Esophagus squamous epithelium (tissue), 5 donors: Measurements from ENCODE around the gene EPB41L1. TPM values are rescaled to one million over a fixed set of nuclear protein-coding genes. Genes with fewer than 3 reads are reported as not detected.
A peak's percentile ranks its signal among the peaks of the same experiment; 100 is the strongest.

Source experiments
- DNase-seq: peaks from one replicate; lab custom pipeline; 2025; lab: John Stamatoyannopoulos, UW
- H3K27ac ChIP-seq, 4 donors: fragments of 200-600 bp; sonication (generic); one replicate each; pipeline ENCODE4 v1.5.1; 2016 to 2019; ENCODE audit warnings: mild to moderate bottlenecking in 1 of 4
- H3K27me3 ChIP-seq, 4 donors: fragments of 200-600 bp; sonication (generic); 1 replicate in 3 of 4; 2 replicates in 1 of 4; pipeline versions ENCODE4 v1.5.1 to v1.6.0; 2017 to 2021; ENCODE audit warnings: antibody characterized with exemption in 1 of 4
- H3K36me3 ChIP-seq, 3 donors: fragments of 200-600 bp; sonication (generic); one replicate each; pipeline ENCODE4 v1.5.1; 2016 to 2019
- H3K4me1 ChIP-seq, 3 donors: fragments of 200-600 bp; sonication (generic); one replicate each; pipeline ENCODE4 v1.5.1; 2017 to 2019
- H3K4me3 ChIP-seq, 4 donors: fragments of 200-600 bp; sonication (generic); 1 replicate in 3 of 4; 2 replicates in 1 of 4; pipeline ENCODE4 v1.5.1; 2016 to 2019; ENCODE audit warnings: mild to moderate bottlenecking in 2 of 4, moderate library complexity in 1 of 4
- H3K9me3 ChIP-seq, 3 donors: fragments of 200-600 bp; sonication (generic); one replicate each; pipeline ENCODE4 v1.5.1; 2016 to 2019
- POLR2A ChIP-seq, 4 donors: fragments of 450-650 bp; IDR thresholded peaks; one replicate each; pipeline ENCODE4 v1.6.1; 2017; ENCODE audit warnings: antibody characterized with exemption in 4 of 4, mild to moderate bottlenecking in 4 of 4, moderate library complexity in 3 of 4
- WGBS, 2 donors: methylation state at CpG; one replicate each; pipeline ENCODE4 v1.1.5; 2018; 5-methylcytosine and 5-hydroxymethylcytosine counted together
- intact Hi-C: fragments of 100-400 bp; cut with DNase I; formaldehyde crosslinking; loops from one replicate; pipeline ENCODE4 v1.15.0; 2022
- total RNA-seq, 4 donors: library from RNA; depleted of rRNA; stranded (reverse); fragments of >200 nt; gene quantifications; one replicate each; pipeline ENCODE4 v1.1.0, GENCODE V29; 2016
- TF ChIP-seq, protein P1 (sequence below), 6 experiments: fragments of 450-650 bp in 4 of 6; fragments of 200-600 bp in 2 of 6; sonication (generic) in 2 of 6; IDR thresholded peaks; one replicate each; pipeline ENCODE4 v1.5.1; 2016 to 2019; ENCODE audit warnings: antibody characterized with exemption in 6 of 6, mild to moderate bottlenecking in 4 of 6, moderate library complexity in 4 of 6
- donor health status: DM: yes; HTN: yes; CAD: no.

Gene EPB41L1
- total RNA-seq, 4 donors from 2014 or later, result 39.1 to 112 (median 85.7) TPM

DNA sequence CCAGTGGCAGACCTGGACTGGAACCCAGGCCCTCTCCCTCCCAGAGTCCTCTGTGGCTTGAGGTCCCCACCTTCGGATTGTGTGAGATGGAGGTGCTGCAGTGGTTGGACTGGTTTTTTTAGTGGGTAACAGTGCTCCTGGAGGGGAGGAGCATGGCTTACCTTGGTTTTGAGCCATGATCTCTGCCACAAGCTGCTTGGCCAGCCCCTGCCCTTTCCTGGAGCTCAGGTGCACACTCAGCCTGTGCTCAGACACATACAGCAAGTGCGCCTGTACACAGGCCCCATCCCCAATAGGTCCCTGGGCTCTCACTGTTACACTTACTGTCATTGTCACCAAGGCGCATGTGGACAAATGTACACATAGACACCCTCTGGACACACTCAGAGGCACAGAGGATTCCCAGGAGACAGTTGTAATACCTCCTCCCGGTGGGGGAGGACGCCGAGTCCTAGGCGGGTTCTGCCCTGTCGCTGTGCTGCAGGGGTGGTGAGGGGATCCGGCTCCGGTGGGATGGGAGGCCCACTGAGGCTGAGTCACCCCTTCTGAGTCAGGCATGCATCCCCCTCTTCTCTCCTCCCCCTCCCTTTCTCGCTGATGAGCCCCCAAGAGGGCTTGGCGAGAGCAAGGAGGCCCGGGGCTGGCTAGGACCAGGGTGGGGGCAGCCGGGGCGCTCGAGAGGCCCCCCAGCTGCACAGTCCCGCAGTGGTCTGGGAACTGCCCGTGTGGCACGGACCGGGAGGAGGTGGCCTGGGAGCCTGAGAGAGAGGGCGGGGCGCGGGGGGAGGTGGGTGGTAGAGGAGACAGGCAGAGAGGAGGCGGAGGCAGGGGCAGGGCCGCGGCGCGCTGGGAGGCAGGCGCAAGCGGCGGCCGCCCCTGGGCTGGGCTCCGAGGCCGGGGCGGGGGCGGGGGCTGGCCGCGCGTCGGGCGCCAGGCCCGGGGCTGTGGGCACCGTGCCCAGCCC, 522 bp upstream of the EPB41L1 start:
- no peak for TF ChIP-seq POLR2A (IDR thresholded peaks at IDR 0.05)
- TF ChIP-seq, protein P1, sequence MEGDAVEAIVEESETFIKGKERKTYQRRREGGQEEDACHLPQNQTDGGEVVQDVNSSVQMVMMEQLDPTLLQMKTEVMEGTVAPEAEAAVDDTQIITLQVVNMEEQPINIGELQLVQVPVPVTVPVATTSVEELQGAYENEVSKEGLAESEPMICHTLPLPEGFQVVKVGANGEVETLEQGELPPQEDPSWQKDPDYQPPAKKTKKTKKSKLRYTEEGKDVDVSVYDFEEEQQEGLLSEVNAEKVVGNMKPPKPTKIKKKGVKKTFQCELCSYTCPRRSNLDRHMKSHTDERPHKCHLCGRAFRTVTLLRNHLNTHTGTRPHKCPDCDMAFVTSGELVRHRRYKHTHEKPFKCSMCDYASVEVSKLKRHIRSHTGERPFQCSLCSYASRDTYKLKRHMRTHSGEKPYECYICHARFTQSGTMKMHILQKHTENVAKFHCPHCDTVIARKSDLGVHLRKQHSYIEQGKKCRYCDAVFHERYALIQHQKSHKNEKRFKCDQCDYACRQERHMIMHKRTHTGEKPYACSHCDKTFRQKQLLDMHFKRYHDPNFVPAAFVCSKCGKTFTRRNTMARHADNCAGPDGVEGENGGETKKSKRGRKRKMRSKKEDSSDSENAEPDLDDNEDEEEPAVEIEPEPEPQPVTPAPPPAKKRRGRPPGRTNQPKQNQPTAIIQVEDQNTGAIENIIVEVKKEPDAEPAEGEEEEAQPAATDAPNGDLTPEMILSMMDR (IDR thresholded peaks at IDR 0.05), result no peak
- WGBS, 2 donors, result 8 to 41% methylated on average over 3 to 14 of the region's 43 CpGs
- DNase-seq, result no peak

DNA sequence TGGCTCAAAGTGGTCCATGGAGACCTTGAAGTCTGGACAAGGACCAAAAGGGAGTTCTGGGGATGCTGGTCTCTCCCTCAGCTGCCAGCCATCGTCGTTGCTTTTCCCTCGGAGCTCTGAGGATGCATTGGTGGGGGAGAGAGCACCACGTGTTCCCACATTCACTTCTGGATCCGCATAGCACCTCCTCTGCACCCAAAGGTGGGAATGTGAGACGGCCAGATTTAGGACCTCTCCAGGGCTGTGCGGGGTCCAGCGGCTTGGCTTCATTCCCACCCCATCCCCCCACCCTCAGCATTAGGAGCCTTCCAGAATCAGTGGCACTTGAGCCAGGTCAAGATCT, 1.1 kb downstream of the EPB41L1 start:
- WGBS, 2 donors, result 58% methylated on average over 2 of the region's 8 CpGs; no CpG with 5 or more reads in 1 of the 2 donors
- intact Hi-C loops, result no loop called here
- TF ChIP-seq, protein P1 (IDR thresholded peaks at IDR 0.05), result no peak
- no peak for TF ChIP-seq POLR2A (IDR thresholded peaks at IDR 0.05)
- peaks cover 28 to 56% (median 34%) of the 10 kb centered on the region in 3 donors for H3K4me1 ChIP-seq
- peak overlapping the region in 1 of 4 donors; percentile 64 for H3K4me3 ChIP-seq
- DNase-seq, result no peak
- H3K9me3 ChIP-seq, result no peaks in the 10 kb centered on the region
- no peaks in the 10 kb centered on the region for H3K36me3 ChIP-seq
- no peaks in the 10 kb centered on the region for H3K27me3 ChIP-seq
- peak overlapping the region in 1 of 4 donors; percentile 83 for H3K27ac ChIP-seq

More for the DNA sequence above, 522 bp upstream of the EPB41L1 start:
- no peaks in the 10 kb centered on the region for H3K27me3 ChIP-seq
- H3K9me3 ChIP-seq, result no peaks in the 10 kb centered on the region
- H3K36me3 ChIP-seq, result no peaks in the 10 kb centered on the region
- H3K27ac ChIP-seq, result peak overlapping the region; percentile 75 to 91 (median 86)
- peak overlapping the region; percentile 37 to 84 (median 61) for H3K4me3 ChIP-seq
- intact Hi-C loops, result no loop called here
- H3K4me1 ChIP-seq, result peaks cover 28 to 64% (median 38%) of the 10 kb centered on the region in 3 donors

DNA sequence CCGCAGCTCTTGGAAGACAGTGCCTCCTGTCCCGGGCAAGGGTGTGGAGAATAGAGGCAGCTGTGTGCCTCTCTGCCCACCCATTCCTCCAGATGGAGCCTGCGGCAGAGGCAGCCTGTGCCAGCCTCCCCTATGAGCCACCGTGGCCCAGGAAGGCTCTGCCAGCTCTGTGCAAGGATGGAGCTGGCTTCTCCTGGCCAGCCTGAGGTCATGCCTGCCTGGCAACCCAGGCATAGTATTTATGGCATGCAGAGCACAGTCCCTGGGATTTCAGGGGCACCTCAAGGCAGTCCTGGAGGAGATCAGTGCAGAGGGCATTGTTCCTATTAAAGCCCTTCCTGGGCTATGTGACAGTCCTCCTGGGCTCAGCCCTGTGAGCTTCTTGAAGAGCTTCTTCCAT, 1.5 kb downstream of the EPB41L1 start:
- Histone ChIP-seq H3K4me1 (peaks cover 28 to 56% (median 34%) of the 10 kb centered on the region in 3 donors), H3K9me3 (no peaks in the 10 kb centered on the region), H3K27me3 (no peaks in the 10 kb centered on the region), H3K27ac (no peak overlapping the region), H3K36me3 (no peaks in the 10 kb centered on the region), H3K4me3 (no peak overlapping the region)
- intact Hi-C loops, result no loop called here
- TF ChIP-seq, protein P1 (IDR thresholded peaks at IDR 0.05), result no peak
- no peak for TF ChIP-seq POLR2A (IDR thresholded peaks at IDR 0.05)
- no CpG with 5 or more reads among the region's 4 CpGs for WGBS, 2 donors
- no peak for DNase-seq

DNA sequence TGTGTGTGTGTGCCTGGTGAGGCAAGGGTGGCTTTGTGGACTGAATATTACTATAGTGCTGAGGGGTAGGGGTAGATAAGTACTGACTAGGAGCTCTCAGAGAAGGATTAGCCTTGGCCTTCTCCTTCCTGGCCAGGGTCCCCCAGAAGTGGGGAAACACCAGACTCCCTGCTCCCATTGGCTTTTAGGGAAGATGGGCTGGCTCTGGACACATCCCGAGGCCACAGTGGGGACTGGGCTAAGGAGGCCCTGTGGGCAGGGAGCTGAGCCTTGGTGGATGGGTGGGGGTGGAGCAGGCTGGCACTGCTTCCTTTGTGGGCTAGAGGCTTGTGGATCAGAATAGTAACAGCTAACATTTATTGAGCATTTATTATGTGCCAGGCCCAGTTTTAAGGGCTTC, 3.1 kb downstream of the EPB41L1 start:
- Histone ChIP-seq H3K4me1 (peaks cover 28 to 52% (median 34%) of the 10 kb centered on the region in 3 donors), H3K4me3 (no peak overlapping the region), H3K27ac (no peak overlapping the region), H3K36me3 (no peaks in the 10 kb centered on the region), H3K9me3 (no peaks in the 10 kb centered on the region), H3K27me3 (no peaks in the 10 kb centered on the region)
- TF ChIP-seq POLR2A (IDR thresholded peaks at IDR 0.05), result no peak
- TF ChIP-seq, protein P1 (IDR thresholded peaks at IDR 0.05), result no peak
- no peak for DNase-seq
- intact Hi-C loops, result no loop called here
- WGBS, 2 donors, result 56% methylated on average over 1 of the region's 1 CpG; no CpG with 5 or more reads in 1 of the 2 donors

DNA sequence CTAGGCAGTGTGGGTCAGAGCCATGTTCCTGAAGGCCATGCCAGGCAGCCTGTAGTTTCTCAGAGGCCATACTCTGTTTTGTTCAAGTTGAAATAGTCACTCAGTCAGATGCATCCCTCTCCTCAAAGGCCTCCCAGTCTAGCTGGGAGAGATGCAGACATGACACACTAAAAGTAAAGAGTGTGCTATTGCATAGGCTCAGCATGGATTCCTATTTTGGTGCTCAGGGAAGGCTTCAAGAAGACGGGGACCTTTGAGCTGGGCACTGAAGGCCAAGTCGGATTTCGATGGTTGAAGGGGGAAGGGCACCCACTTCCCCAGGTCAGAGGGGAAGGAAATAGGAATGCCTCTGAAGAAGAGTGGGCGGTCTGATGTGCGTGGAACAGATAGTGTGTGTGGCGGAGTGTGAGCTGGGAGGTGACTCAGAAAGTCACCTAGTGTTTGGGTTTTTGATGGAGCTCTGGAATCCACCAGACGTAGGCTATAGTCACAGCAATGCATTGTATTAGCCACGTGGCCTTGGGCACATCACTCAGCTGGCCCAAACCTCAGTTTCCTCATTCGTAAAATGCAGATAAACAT, 3.7 kb downstream of the EPB41L1 start:
- H3K27me3 ChIP-seq, result no peaks in the 10 kb centered on the region
- DNase-seq, result no peak
- peaks cover 26 to 51% (median 31%) of the 10 kb centered on the region in 3 donors for H3K4me1 ChIP-seq
- no peak overlapping the region for H3K4me3 ChIP-seq
- 73 to 78% methylated on average over 9 of the region's 9 CpGs for WGBS, 2 donors
- H3K36me3 ChIP-seq, result no peaks in the 10 kb centered on the region
- intact Hi-C loops, result no loop called here
- H3K9me3 ChIP-seq, result no peaks in the 10 kb centered on the region
- TF ChIP-seq, protein P1 (IDR thresholded peaks at IDR 0.05), result no peak
- no peak for TF ChIP-seq POLR2A (IDR thresholded peaks at IDR 0.05)
- H3K27ac ChIP-seq, result no peak overlapping the region
